K562 (cell line): ENCODE results near the gene CCDC187. TPM values are rescaled to one million over a fixed set of nuclear protein-coding genes. Genes with fewer than 3 reads are reported as not detected.
A peak's percentile ranks its signal among the peaks of the same experiment; 100 is the strongest.

Source experiments
- ATAC-seq: fragments of 200-7000 bp; cut with Tn5 transposase; 3 replicates; pipeline ENCODE4 v1.9.1; 2020; ENCODE audit warnings: moderate library complexity
- BruUV-seq: library from RNA; stranded (reverse); fragments of 400-500 nt; replicated peaks from 2 replicates; lab custom pipeline; 2021; lab: Mats Ljungman, UMichigan
- CTCF ChIA-PET: fragments of 300-600 bp; formaldehyde crosslinking; extraction: SDS; loops from one replicate; lab custom pipeline; 2021; ENCODE audit warnings: low intra/inter-chr PET ratio; lab: Yijun Ruan, JAX
- POLR2A ChIA-PET: fragments of 300-600, 350-650 bp; sonication (Branson Sonifier 250); formaldehyde crosslinking; extraction: SDS; loops from one replicate; lab custom pipeline; 2021; ENCODE audit warnings: antibody characterized with exemption, inconsistent platforms; lab: Yijun Ruan, JAX
- DNase-seq, 4 experiments: peaks; one replicate each; pipeline versions ENCODE4 v3.0.0 to v3.0.0-alpha.2; 2011 to 2018; ENCODE audit warnings: low spot score in 3 of 4, mixed read lengths in 3 of 4; ENCODE audit errors: extremely low read depth in 1 of 4
- FAIRE-seq: peaks from 2 replicates; lab custom pipeline; 2011; peaks lifted over from hg19 to GRCh38; lab: Jason Lieb, UNC
- H2AFZ ChIP-seq: 2 replicates; pipeline ENCODE4 v1.6.0; 2011; ENCODE audit warnings: low read depth, low read length, control low read depth, inconsistent platforms
- H3K27ac ChIP-seq: fragments of 200-600 bp; 3 replicates; pipeline ENCODE4 v1.8.0; 2011; ENCODE audit warnings: low read depth, mild to moderate bottlenecking, control low read depth, inconsistent platforms, low read length, moderate library complexity, mixed read lengths; ENCODE audit errors: extremely low read depth
- H3K27me3 ChIP-seq, 2 experiments: fragments of 300-600 bp in 1 of 2; 2 replicates in 1 of 2; 3 replicates in 1 of 2; pipeline versions ENCODE4 v1.6.0 to v1.8.0; 2011; ENCODE audit warnings: inconsistent platforms in 2 of 2, low read length in 2 of 2, mild to moderate bottlenecking in 1 of 2, mixed read lengths in 1 of 2, moderate library complexity in 1 of 2; ENCODE audit not compliant: control insufficient read depth in 2 of 2, insufficient read depth in 2 of 2
- H3K36me3 ChIP-seq: fragments of 300-600 bp; 3 replicates; pipeline ENCODE4 v1.8.0; 2011; ENCODE audit warnings: mild to moderate bottlenecking, low read length, inconsistent platforms; ENCODE audit not compliant: control insufficient read depth, insufficient read depth
- H3K4me1 ChIP-seq, 2 experiments: fragments of 200-600 bp in 1 of 2; replicated peaks in 1 of 2; 2 replicates in 1 of 2; 3 replicates in 1 of 2; pipeline versions ENCODE4 v1.5.1 to v1.8.0; 2011; ENCODE audit warnings: inconsistent platforms in 2 of 2, low read length in 2 of 2, mild to moderate bottlenecking in 1 of 2, mixed read lengths in 1 of 2, moderate library complexity in 1 of 2; ENCODE audit not compliant: control insufficient read depth in 2 of 2, insufficient read depth in 2 of 2
- H3K4me2 ChIP-seq: 2 replicates; pipeline ENCODE4 v1.6.1; 2011; ENCODE audit warnings: low read length, control low read depth, inconsistent platforms, mixed read lengths; ENCODE audit not compliant: insufficient read depth
- H3K4me3 ChIP-seq: fragments of 200-600 bp; sonication (generic), shearing (Covaris generic); 2 replicates; pipeline ENCODE4 v1.5.1; 2016; ENCODE audit warnings: control low read depth, inconsistent platforms
- H3K79me2 ChIP-seq: fragments of 200-600 bp; 3 replicates; pipeline ENCODE4 v1.8.0; 2011; ENCODE audit warnings: low read length, inconsistent platforms; ENCODE audit not compliant: control insufficient read depth, insufficient read depth
- H3K9ac ChIP-seq, 2 experiments: 2 replicates each; pipeline versions ENCODE4 v1.6.0 to v1.6.1; 2011; ENCODE audit warnings: low read depth in 2 of 2, low read length in 2 of 2, control low read depth in 1 of 2, inconsistent platforms in 1 of 2, mild to moderate bottlenecking in 1 of 2, mixed read lengths in 1 of 2; ENCODE audit not compliant: insufficient read depth in 1 of 2
- H3K9me1 ChIP-seq: one replicate; pipeline ENCODE4 v1.6.0; 2011; ENCODE audit warnings: inconsistent platforms, mild to moderate bottlenecking, low read length, moderate library complexity; ENCODE audit not compliant: control insufficient read depth, insufficient read depth
- H3K9me3 ChIP-seq: replicated peaks from 2 replicates; pipeline ENCODE4 v1.5.1; 2011; ENCODE audit warnings: low read depth, low read length, inconsistent platforms; ENCODE audit not compliant: control insufficient read depth, insufficient read depth
- H4K20me1 ChIP-seq: replicated peaks from 2 replicates; pipeline ENCODE4 v1.6.1; 2011; ENCODE audit warnings: low read length, inconsistent platforms, mixed read lengths; ENCODE audit not compliant: control insufficient read depth, insufficient read depth
- CBFA2T2 ChIP-seq: fragments of 450-650 bp; conservative IDR thresholded peaks from 2 replicates; pipeline ENCODE4 v1.6.1; 2017; ENCODE audit warnings: mild to moderate bottlenecking
- CHD1 ChIP-seq: fragments of 200-600 bp; sonication (generic); IDR thresholded peaks from one replicate; pipeline ENCODE4 v1.6.1; 2012; ENCODE audit warnings: mild to moderate bottlenecking, moderate library complexity, low read length, inconsistent platforms
- FOXP1 ChIP-seq: sonication (generic); formaldehyde crosslinking; IDR thresholded peaks from 2 replicates; pipeline ENCODE4 v1.8.0; 2022; ENCODE audit warnings: mild to moderate bottlenecking, missing genetic modification reagents
- GATAD2A ChIP-seq: fragments of 450-650 bp; IDR thresholded peaks from 2 replicates; pipeline ENCODE4 v1.6.1; 2017
- KLF13 ChIP-seq: fragments of 450-650 bp; IDR thresholded peaks from 2 replicates; pipeline ENCODE4 v1.6.1; 2016; ENCODE audit warnings: missing genetic modification characterization, low read depth, mild to moderate bottlenecking, missing compliant biosample characterization, moderate library complexity, borderline replicate concordance
- L3MBTL2 ChIP-seq: fragments of 450-650 bp; IDR thresholded peaks from 2 replicates; pipeline ENCODE4 v1.6.1; 2016; ENCODE audit warnings: mild to moderate bottlenecking, moderate library complexity
- LEF1 ChIP-seq: fragments of 450-650 bp; IDR thresholded peaks from 2 replicates; pipeline ENCODE4 v1.6.1; 2016; ENCODE audit warnings: mild to moderate bottlenecking
- MAX ChIP-seq: sonication (generic); formaldehyde crosslinking; IDR thresholded peaks from 2 replicates; pipeline ENCODE4 v1.9.0; 2022; ENCODE audit warnings: mild to moderate bottlenecking, missing genetic modification reagents
- MXI1 ChIP-seq: IDR thresholded peaks from 2 replicates; pipeline ENCODE4 v1.6.1; 2011; ENCODE audit warnings: low read depth, mild to moderate bottlenecking, improper control_type of control experiment, low read length
- NRF1 ChIP-seq, 2 experiments: fragments of 450-650 bp; IDR thresholded peaks in 1 of 2; conservative IDR thresholded peaks in 1 of 2; 2 replicates each; pipeline ENCODE4 v1.6.1; 2014; ENCODE audit warnings: mild to moderate bottlenecking in 2 of 2
- SMARCB1 ChIP-seq: IDR thresholded peaks from 2 replicates; pipeline ENCODE4 v1.6.1; 2011; ENCODE audit warnings: improper control_type of control experiment, low read depth; ENCODE audit not compliant: insufficient read length
- TFAM ChIP-seq: fragments of 250-450 bp; sonication (Bioruptor Pico); conservative IDR thresholded peaks from 2 replicates; pipeline ENCODE4 v1.5.0; 2021; ENCODE audit warnings: mild to moderate bottlenecking, moderate library complexity
- ZNF766 ChIP-seq: fragments of 200-800 bp; sonication (Bioruptor generic); conservative IDR thresholded peaks from 2 replicates; pipeline ENCODE4 v1.6.1; 2016; ENCODE audit warnings: missing genetic modification characterization, missing compliant biosample characterization
- WGBS: fragments of 100-300 bp; shearing (Covaris generic); methylation state at CpG from one replicate; pipeline ENCODE4 v1.1.6; 2016; ENCODE audit warnings: low coverage, mixed read lengths; ENCODE audit not compliant: insufficient coverage; ENCODE audit errors: missing lambda C conversion rate; 5-methylcytosine and 5-hydroxymethylcytosine counted together
- in situ Hi-C: fragments of 300-500 bp; cut with MboI; formaldehyde crosslinking; loops from 4 replicates; pipeline ENCODE4 v1.15.0; 2018; ENCODE audit warnings: inconsistent platforms, mixed read lengths
- intact Hi-C: fragments of 100-400 bp; cut with micrococcal nuclease; formaldehyde crosslinking; loops from 2 replicates; pipeline ENCODE4 v1.14.2; 2022
- polyA plus RNA-seq, 8 experiments: library from polyadenylated mRNA; depleted of rRNA in 4 of 8; stranded (reverse) in 5 of 8; unstranded in 3 of 8; fragments of >200 nt; fragmentation: Nextera tagmentation in 2 of 8; fragmentation: Illumina TruSeq in 1 of 8; extraction: Ambion mirVana in 2 of 8; extraction: Trizol in 1 of 8; gene quantifications; 2 replicates each; pipeline versions ENCODE4 v1.2.1 to v1.2.3, GENCODE V29; 2011 to 2014; ENCODE audit warnings: inconsistent platforms in 1 of 8, missing spikeins in 1 of 8
- total RNA-seq, 7 experiments: library from RNA; depleted of rRNA in 6 of 7; stranded (reverse); fragments of >200 nt in 6 of 7; fragmentation: Illumina TruSeq in 2 of 7; extraction: Trizol in 2 of 7; gene quantifications; 2 replicates each; pipeline versions ENCODE4 v1.2.1 to v1.2.3, GENCODE V29; 2011 to 2021; ENCODE audit warnings: low replicate concordance in 1 of 7

Gene CCDC187
- total and polyA plus RNA-seq, 9 of the 15 experiments (the other 6 are each of a cell fraction or from before 2014, with no cell fraction given), result not detected

- TF ChIP-seq MXI1, result no peak
- no peak for TF ChIP-seq GATAD2A
- no peak for TF ChIP-seq SMARCB1
Measured at GRCh38 chr9:136258299-136258625, 45.6 kb downstream of the CCDC187 start (continued).

- intact Hi-C loops (no loop called here), in situ Hi-C loops (no loop called here)
- Histone ChIP-seq H3K9ac (peak overlapping the region in 1 of 2 experiments; percentile 36; a peak in 1 of 4 replicates), H3K27ac (no peak overlapping the region), H3K4me3 (no peak overlapping the region), H2AFZ (peak overlapping the region; percentile 63; the same call in 1 of the 2 replicates), H3K9me3 (no peaks in the 10 kb centered on the region), H3K27me3 (peaks cover 19 to 62% of the 10 kb centered on the region in 2 experiments; a peak in 4 of 5 replicates), H3K36me3 (no peaks in the 10 kb centered on the region), H3K9me1 (no peaks in the 10 kb centered on the region), H3K79me2 (no peaks in the 10 kb centered on the region), H4K20me1 (no peaks in the 10 kb centered on the region; the same call in none of the 2 replicates), H3K4me1 (peaks cover 0 to 87% of the 10 kb centered on the region in 2 experiments; a peak in 3 of 5 replicates), H3K4me2 (no peak overlapping the region)
- no peak for FAIRE-seq
- ChIA-PET POLR2A (no interaction called here), CTCF (no interaction called here)
- 0 out of 3 replicates have a peak, but pooled peaks have one; percentile 12 for ATAC-seq
- BruUV-seq, result no TSS peak
- DNase-seq, result peak in 2 of 4 experiments; percentile 51 to 56
- 37% methylated on average over 32 of the region's 39 CpGs for WGBS
- peak; percentile 36; the same call in 1 of the 2 replicates for TF ChIP-seq L3MBTL2
- TF ChIP-seq KLF13 (tag), result no peak
- TF ChIP-seq CHD1, result no peak
- TF ChIP-seq TFAM (CRISPR knock-in tag), result no peak
- TF ChIP-seq LEF1, result no peak
- TF ChIP-seq ZNF766 (CRISPR knock-in tag), result no peak
- TF ChIP-seq NRF1 (conservative IDR thresholded peaks at IDR 0.05 in 1 of 2, IDR thresholded peaks at IDR 0.05 in 1 of 2), result 0 out of 4 replicates have a peak, but pooled peaks of 1 of the 2 experiments have one; percentile 23
- TF ChIP-seq FOXP1 (CRISPR knock-in tag), result no peak
- peak; percentile 22; the same call in 1 of the 2 replicates for TF ChIP-seq MAX (CRISPR knock-in tag)
- 0 out of 2 replicates have a peak, but pooled peaks have one; percentile 2 for TF ChIP-seq CBFA2T2
Measured at GRCh38 chr9:136257381-136258298, 46.3 kb downstream of the CCDC187 start.
